ENCODE results near the gene ARHGDIB.

Gene ARHGDIB

DNA sequence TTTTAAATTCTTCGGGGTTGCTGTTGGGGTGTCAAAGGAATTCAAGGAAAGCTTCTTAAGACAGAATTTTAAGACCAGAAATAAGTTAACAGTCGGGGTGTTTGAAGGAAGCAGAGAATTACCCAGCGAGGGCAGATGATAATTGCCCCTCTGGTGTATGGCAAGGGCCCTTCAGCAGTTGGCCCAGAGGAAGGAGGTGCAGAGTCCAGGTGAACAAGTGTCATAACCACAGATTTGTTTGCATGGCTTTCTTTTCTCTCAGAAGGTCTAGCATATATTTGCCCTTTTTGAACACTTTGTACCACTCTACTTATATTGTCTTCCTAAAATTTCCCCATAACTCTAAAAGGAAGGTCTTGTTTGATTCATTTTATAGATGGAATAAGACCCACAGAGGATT is 13.2 kb upstream of the ARHGDIB start:
- FAIRE-seq: no peak
- TF ChIP-seq POLR2AphosphoS5 (IDR thresholded peaks at IDR 0.05; ENCODE audit: low read depth, low read length) (no peak), POU2F2 (IDR thresholded peaks at IDR 0.05; ENCODE audit: low read depth, low read length) (no peak), POLR2A (IDR thresholded peaks at IDR 0.05; ENCODE audit: low read depth, low read length) (no peak), TAF1 (IDR thresholded peaks at IDR 0.05; ENCODE audit: low read depth, low read length) (no peak), PAX5 (IDR thresholded peaks at IDR 0.05; ENCODE audit: insufficient read depth, low read length, severe bottlenecking) (no peak)
- DNase-seq (ENCODE audit: insufficient read length, low spot score): no peak

DNA sequence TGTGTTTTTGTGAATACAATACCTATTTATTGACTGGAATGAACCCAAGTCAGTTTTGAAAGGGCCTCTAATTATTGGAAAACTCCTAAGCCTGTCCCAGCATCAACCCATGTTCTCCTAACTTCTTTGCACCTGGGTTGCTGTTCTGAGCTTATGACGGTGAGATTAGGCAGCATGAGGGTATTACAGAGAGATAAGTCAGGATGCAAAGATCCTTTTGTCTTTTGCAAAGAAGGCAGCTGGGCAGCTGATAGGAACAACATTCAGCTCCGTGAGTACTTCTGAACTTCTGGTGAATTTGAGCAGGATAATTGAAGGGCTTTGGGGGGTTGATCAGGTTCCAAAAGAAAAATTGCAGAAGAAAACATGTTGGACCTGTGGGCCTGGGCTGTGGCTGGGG is 11.4 kb upstream of the ARHGDIB start, which contains the start of gene PDE6H:
Gene PDE6H (plus strand): TSS at position 227 of the 400 bp plus-strand sequence. CDS start 4,971 bp downstream, outside the sequence.
- DNase-seq (ENCODE audit: insufficient read length, low spot score): no peak
- TF ChIP-seq PAX5 (IDR thresholded peaks at IDR 0.05; ENCODE audit: insufficient read depth, low read length, severe bottlenecking) (no peak), TAF1 (IDR thresholded peaks at IDR 0.05; ENCODE audit: low read depth, low read length) (no peak), SPI1 (IDR thresholded peaks at IDR 0.05; ENCODE audit: low read depth, low read length) (no peak), POLR2A (IDR thresholded peaks at IDR 0.05; ENCODE audit: low read depth, low read length) (no peak), POU2F2 (IDR thresholded peaks at IDR 0.05; ENCODE audit: low read depth, low read length) (no peak), POLR2AphosphoS5 (IDR thresholded peaks at IDR 0.05; ENCODE audit: low read depth, low read length) (no peak)
- FAIRE-seq: no peak

DNA sequence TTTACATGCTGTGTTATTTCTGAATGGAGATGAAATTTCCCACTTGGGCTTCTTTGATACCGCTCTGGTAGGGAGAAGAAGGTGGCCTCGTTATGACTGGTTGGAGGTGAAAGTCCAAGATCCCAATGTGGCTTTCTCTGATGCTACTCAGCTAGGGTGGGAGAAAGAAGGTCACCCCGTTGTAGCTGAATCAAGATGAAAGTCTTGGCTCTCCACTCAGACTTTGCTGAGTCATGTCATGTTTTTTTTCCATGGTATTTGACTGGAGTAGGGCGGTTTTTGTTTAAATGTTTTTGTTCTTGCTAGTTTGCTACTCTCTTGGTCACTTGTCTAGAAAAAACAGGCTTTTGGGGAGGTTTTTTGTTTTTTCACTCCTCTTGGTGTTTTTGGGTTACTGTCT is 9.1 kb upstream of the ARHGDIB start:
- FAIRE-seq: no peak

DNA sequence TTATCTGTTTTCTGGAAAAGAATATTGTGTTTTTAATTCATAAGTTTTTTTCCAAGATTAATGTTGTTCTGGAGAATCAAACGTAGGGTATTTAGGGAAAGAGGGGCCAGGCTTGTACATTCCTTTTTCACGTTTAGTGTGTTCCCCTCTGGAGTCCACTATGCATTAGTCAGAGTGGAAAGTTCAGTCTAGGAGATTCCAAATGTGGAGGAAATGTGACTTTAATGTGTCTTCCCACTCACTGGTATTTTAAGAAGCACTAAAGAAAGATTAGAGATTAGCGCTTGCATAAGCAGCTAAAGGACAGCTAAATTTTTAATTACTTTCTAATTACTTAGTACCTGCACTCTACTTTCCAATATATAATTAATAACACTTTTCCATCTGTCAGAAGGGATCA is 7.1 kb upstream of the ARHGDIB start:
- TF ChIP-seq POLR2A (IDR thresholded peaks at IDR 0.05; ENCODE audit: low read depth, low read length) (no peak), POU2F2 (IDR thresholded peaks at IDR 0.05; ENCODE audit: low read depth, low read length) (no peak)
- DNase-seq (ENCODE audit: insufficient read length, low spot score): no peak
- FAIRE-seq: no peak

More for the DNA sequence above, 9.1 kb upstream of the ARHGDIB start:
- TF ChIP-seq TAF1 (IDR thresholded peaks at IDR 0.05; ENCODE audit: low read depth, low read length) (no peak), POLR2AphosphoS5 (IDR thresholded peaks at IDR 0.05; ENCODE audit: low read depth, low read length) (no peak), POLR2A (IDR thresholded peaks at IDR 0.05; ENCODE audit: low read depth, low read length) (no peak), POU2F2 (IDR thresholded peaks at IDR 0.05; ENCODE audit: low read depth, low read length) (no peak), SPI1 (IDR thresholded peaks at IDR 0.05; ENCODE audit: low read depth, low read length) (no peak), PAX5 (IDR thresholded peaks at IDR 0.05; ENCODE audit: insufficient read depth, low read length, severe bottlenecking) (no peak)
- DNase-seq (ENCODE audit: insufficient read length, low spot score): no peak

DNA sequence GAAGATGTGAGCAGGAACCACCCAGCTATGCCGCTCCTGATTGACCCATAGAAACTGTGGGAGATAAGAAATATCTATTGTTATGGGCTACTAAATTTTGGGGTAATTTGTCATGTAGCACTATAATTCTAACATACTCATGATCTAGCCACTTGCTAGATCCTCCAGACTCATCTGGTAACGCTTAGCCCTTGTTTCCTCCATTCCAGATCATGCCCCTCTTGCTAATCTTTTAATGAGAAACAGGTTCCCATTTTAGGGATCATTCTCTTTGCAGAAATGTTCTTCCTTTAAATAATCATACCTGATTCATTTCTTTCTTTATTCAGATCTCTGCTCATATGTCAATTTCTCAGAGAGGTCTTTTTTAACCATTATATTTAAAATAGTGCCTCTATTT is 3.8 kb upstream of the ARHGDIB start:
- DNase-seq (ENCODE audit: insufficient read length, low spot score): no peak

DNA sequence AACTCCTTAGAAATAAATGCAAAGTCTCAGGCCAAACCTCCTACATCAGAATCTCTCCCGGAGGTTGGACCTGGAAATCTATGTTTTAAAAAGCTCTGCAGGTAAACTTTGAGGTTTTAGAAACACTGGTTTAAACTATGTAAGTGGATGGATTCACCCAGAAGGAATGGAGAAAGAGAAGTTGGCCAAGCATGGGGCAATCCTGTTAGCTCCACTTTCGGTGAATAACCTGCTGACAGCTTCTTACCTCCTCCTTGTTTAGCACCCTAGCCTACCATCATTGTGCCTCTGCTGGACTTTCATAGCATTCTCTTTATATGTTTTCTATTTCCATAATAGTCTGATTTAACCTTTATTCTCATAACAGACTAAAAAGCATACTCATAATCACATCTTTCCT is 3.0 kb upstream of the ARHGDIB start:
- no peak for DNase-seq (ENCODE audit: insufficient read length, low spot score)
- no peak for FAIRE-seq
- TF ChIP-seq PAX5 (IDR thresholded peaks at IDR 0.05; ENCODE audit: insufficient read depth, low read length, severe bottlenecking) (no peak), SPI1 (IDR thresholded peaks at IDR 0.05; ENCODE audit: low read depth, low read length) (no peak), TAF1 (IDR thresholded peaks at IDR 0.05; ENCODE audit: low read depth, low read length) (no peak), POLR2AphosphoS5 (IDR thresholded peaks at IDR 0.05; ENCODE audit: low read depth, low read length) (no peak), POU2F2 (IDR thresholded peaks at IDR 0.05; ENCODE audit: low read depth, low read length) (no peak), POLR2A (IDR thresholded peaks at IDR 0.05; ENCODE audit: low read depth, low read length) (no peak)

More for the DNA sequence above, 3.8 kb upstream of the ARHGDIB start:
- no peak for TF ChIP-seq POLR2A (IDR thresholded peaks at IDR 0.05; ENCODE audit: low read depth, low read length)
- no peak for TF ChIP-seq POU2F2 (IDR thresholded peaks at IDR 0.05; ENCODE audit: low read depth, low read length)
- TF ChIP-seq TAF1 (IDR thresholded peaks at IDR 0.05; ENCODE audit: low read depth, low read length): no peak
- no peak for TF ChIP-seq POLR2AphosphoS5 (IDR thresholded peaks at IDR 0.05; ENCODE audit: low read depth, low read length)
- no peak for TF ChIP-seq SPI1 (IDR thresholded peaks at IDR 0.05; ENCODE audit: low read depth, low read length)
- no peak for TF ChIP-seq PAX5 (IDR thresholded peaks at IDR 0.05; ENCODE audit: insufficient read depth, low read length, severe bottlenecking)
- FAIRE-seq: no peak

DNA sequence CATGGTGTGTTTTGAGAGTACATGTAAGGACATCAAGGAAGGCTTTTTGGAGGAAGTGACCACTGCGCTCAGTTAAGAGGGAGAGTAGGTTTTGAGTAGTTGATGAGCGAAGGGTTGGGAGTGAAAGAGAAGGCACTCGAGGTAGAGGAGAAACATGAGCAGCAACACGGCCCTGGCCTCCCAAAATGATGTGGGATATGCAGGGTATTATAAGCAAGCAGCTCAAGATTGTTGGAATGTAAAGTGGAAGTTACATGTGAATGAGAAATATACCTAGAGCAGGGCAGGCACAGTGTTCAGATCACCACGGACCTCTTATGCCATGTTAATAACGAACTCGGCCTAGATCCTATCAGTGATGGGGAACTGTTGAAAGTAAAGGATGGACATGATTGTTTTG is 2.1 kb upstream of the ARHGDIB start:
- DNase-seq (ENCODE audit: insufficient read length, low spot score): no peak
- peak; percentile 85 for FAIRE-seq
- TF ChIP-seq POU2F2 (IDR thresholded peaks at IDR 0.05; ENCODE audit: low read depth, low read length) (no peak), POLR2A (IDR thresholded peaks at IDR 0.05; ENCODE audit: low read depth, low read length) (no peak), POLR2AphosphoS5 (IDR thresholded peaks at IDR 0.05; ENCODE audit: low read depth, low read length) (no peak), PAX5 (IDR thresholded peaks at IDR 0.05; ENCODE audit: insufficient read depth, low read length, severe bottlenecking) (no peak), TAF1 (IDR thresholded peaks at IDR 0.05; ENCODE audit: low read depth, low read length) (no peak), SPI1 (IDR thresholded peaks at IDR 0.05; ENCODE audit: low read depth, low read length) (no peak)

DNA sequence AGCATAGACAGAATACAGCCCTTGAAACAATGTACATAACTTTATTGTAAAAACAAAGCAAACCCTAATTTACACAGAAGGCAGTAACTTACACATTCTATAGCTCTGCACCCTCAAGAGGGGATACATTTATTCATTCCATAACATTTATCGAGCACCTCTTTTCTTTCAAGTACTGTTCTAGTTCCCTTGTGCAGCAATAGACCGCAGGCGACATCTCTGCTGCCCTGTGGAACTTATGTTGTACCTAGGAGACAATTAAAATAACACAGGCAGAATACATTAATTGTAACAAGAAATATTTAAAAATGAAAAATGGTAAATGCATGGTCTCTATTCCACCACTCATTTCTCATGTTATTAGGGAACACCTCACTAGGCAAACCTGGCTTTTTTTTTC is 1.4 kb upstream of the ARHGDIB start:
- TF ChIP-seq SPI1 (IDR thresholded peaks at IDR 0.05; ENCODE audit: low read depth, low read length) (no peak), POU2F2 (IDR thresholded peaks at IDR 0.05; ENCODE audit: low read depth, low read length) (no peak)
- no peak for DNase-seq (ENCODE audit: insufficient read length, low spot score)
- no peak for FAIRE-seq

DNA sequence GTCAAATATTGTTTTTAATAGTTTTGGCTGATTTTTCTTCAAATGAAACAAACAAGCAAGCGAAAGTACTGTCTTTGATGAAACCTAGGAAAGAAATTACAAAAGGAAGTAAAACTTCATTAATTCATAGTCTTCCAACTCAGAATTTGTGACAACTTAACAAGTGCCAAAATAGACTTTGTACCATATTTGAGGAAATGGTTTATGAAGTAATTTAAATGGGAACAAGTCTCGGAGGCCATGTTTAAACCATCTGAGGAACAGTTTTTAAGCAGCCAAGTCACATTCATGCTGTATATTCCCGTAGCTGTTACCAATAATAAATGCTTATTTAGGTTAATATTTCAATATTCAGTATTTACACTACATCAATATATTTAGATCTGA is 745 bp upstream of the ARHGDIB start:
- DNase-seq (ENCODE audit: insufficient read length, low spot score) (no peak), FAIRE-seq (no peak)
- TF ChIP-seq POLR2A (IDR thresholded peaks at IDR 0.05; ENCODE audit: low read depth, low read length) (no peak), SPI1 (IDR thresholded peaks at IDR 0.05; ENCODE audit: low read depth, low read length) (no peak)

DNA sequence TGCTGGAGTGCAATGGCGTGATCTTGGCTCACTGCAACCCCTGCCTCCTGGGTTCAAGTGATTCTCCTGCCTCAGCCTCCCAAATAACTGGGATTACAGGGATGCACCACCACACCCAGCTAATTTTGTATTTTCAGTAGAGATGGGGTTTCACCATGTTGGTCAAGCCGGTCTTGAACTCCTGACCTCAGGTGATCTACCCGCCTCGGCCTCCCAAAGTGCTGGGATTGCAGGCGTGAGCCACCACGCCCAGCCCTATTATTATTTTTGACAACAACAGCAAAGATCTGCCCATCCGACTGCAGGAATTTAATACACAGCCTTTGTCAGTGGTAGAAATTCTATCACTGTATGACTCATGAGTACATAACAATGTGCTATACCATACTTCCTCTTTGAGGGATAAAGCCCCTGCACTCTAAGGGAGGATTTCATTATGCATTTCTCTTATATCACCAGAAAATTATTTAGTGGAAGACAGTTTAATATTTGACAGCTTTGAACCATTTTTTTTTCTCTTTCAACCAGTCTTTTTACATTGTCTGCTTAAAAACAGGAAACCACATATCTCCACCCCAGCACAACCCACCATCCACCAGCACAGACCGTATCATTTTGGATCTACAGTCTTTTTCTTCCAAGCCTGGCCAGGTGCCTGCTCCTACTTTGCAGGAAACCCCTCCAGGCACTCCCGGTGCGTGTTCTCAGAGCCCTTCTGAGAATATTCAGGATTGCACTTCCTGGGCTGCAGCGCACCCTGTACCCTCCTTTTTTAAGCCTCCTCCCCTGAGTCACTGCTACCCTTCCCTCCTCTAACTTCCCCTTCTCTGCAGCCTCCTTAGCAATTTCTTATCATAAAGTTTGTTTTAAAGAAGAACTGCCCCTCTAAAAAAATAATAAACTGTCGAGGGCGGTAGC is 594 bp downstream of the ARHGDIB start:
- peak; percentile 90 for FAIRE-seq
- DNase-seq (ENCODE audit: insufficient read length, low spot score): no peak
- TF ChIP-seq POLR2AphosphoS5 (IDR thresholded peaks at IDR 0.05; ENCODE audit: low read depth, low read length) (no peak), PAX5 (IDR thresholded peaks at IDR 0.05; ENCODE audit: insufficient read depth, low read length, severe bottlenecking) (no peak), TAF1 (IDR thresholded peaks at IDR 0.05; ENCODE audit: low read depth, low read length) (0 out of 2 replicates have a peak, but pooled peaks have one; percentile 5), POLR2A (IDR thresholded peaks at IDR 0.05; ENCODE audit: low read depth, low read length) (no peak)
